Gastrocnemius medialis (tissue), 4 donors: ENCODE results near the gene DCAF5.

Source experiments
- POLR2A ChIP-seq, 2 donors: fragments of 450-650 bp; IDR thresholded peaks; one replicate each; pipeline ENCODE4 v1.6.1; 2017; ENCODE audit warnings: antibody characterized with exemption in 2 of 2, mild to moderate bottlenecking in 2 of 2, moderate library complexity in 2 of 2
- TF ChIP-seq, protein P1 (sequence below), 5 experiments: fragments of 450-650 bp in 3 of 5; fragments of 200-600 bp in 2 of 5; sonication (generic) in 2 of 5; IDR thresholded peaks in 4 of 5; conservative IDR thresholded peaks in 1 of 5; 1 replicate in 4 of 5; 2 replicates in 1 of 5; pipeline ENCODE4 v1.5.1; 2016 to 2019; ENCODE audit warnings: antibody characterized with exemption in 5 of 5, mild to moderate bottlenecking in 3 of 5, moderate library complexity in 3 of 5

DNA sequence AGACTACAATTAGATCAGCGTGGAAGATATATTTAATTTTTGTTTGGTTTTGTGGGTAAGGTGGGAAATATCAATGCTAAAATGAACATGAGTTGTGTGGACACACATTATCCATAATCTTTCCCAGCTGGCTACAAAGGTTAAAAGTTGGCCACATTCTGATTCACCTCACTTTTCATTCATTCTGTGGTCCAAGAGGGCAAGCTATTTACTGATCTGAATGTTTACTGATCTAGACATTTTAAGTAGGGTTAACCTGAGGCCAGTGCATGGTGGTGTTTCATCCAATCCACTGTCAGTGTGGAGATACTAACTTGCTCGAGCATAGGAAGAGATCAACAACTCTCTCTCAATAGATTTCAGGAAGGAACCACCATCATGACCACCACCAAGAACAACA lies 71.6 kb downstream of the DCAF5 start:
- no peak for TF ChIP-seq POLR2A (IDR thresholded peaks at IDR 0.05)
- TF ChIP-seq, protein P1, sequence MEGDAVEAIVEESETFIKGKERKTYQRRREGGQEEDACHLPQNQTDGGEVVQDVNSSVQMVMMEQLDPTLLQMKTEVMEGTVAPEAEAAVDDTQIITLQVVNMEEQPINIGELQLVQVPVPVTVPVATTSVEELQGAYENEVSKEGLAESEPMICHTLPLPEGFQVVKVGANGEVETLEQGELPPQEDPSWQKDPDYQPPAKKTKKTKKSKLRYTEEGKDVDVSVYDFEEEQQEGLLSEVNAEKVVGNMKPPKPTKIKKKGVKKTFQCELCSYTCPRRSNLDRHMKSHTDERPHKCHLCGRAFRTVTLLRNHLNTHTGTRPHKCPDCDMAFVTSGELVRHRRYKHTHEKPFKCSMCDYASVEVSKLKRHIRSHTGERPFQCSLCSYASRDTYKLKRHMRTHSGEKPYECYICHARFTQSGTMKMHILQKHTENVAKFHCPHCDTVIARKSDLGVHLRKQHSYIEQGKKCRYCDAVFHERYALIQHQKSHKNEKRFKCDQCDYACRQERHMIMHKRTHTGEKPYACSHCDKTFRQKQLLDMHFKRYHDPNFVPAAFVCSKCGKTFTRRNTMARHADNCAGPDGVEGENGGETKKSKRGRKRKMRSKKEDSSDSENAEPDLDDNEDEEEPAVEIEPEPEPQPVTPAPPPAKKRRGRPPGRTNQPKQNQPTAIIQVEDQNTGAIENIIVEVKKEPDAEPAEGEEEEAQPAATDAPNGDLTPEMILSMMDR (IDR thresholded peaks at IDR 0.05 in 4 of 5, conservative IDR thresholded peaks at IDR 0.05 in 1 of 5) = no peak
